OCI-LY7 (cell line): Measurements from ENCODE around the gene TCP1. TPM values are rescaled to one million over a fixed set of nuclear protein-coding genes. Genes with fewer than 3 reads are reported as not detected.

Source experiments
- BruUV-seq: library from RNA; stranded (reverse); fragments of 400-500 nt; replicated peaks from 2 replicates; lab custom pipeline; 2021; lab: Mats Ljungman, UMichigan
- CTCF ChIA-PET: fragments of 300-600 bp; sonication (Branson Sonifier 250); formaldehyde crosslinking; loops from one replicate; lab custom pipeline; 2022; ENCODE audit warnings: antibody characterized with exemption; ENCODE audit not compliant: unreplicated experiment; lab: Charles Lee
- POLR2A ChIA-PET: fragments of 300-600 bp; sonication (Branson Sonifier 250); formaldehyde crosslinking; loops from one replicate; lab custom pipeline; 2022; ENCODE audit warnings: antibody characterized with exemption; lab: Charles Lee
- DNase-seq: peaks from one replicate; pipeline ENCODE4 v3.0.0-alpha.2; 2015; ENCODE audit warnings: low spot score
- H2AFZ ChIP-seq: fragments of 200-600 bp; sonication (generic), shearing (Covaris generic); 2 replicates; pipeline ENCODE4 v1.6.1; 2014; ENCODE audit warnings: mild to moderate bottlenecking, antibody characterized with exemption, low read length, moderate library complexity
- H3K27ac ChIP-seq: fragments of 200-600 bp; sonication (generic); 2 replicates; pipeline ENCODE4 v1.5.1; 2014; ENCODE audit warnings: mixed run types, low read depth, mild to moderate bottlenecking, moderate library complexity, low read length, inconsistent platforms; ENCODE audit not compliant: poor library complexity, severe bottlenecking
- H3K36me3 ChIP-seq: fragments of 200-600 bp; sonication (generic); 2 replicates; pipeline ENCODE4 v1.6.1; 2014; ENCODE audit warnings: mild to moderate bottlenecking, antibody characterized with exemption, low read length, moderate library complexity, mixed read lengths; ENCODE audit not compliant: insufficient read depth
- H3K4me1 ChIP-seq: fragments of 200-600 bp; sonication (generic); 2 replicates; pipeline ENCODE4 v1.5.1; 2014; ENCODE audit warnings: mild to moderate bottlenecking, low read length; ENCODE audit not compliant: insufficient read depth, poor library complexity, severe bottlenecking
- H3K4me2 ChIP-seq: fragments of 200-600 bp; sonication (generic); 2 replicates; pipeline ENCODE4 v1.6.1; 2014; ENCODE audit warnings: mild to moderate bottlenecking, low read length
- H3K4me3 ChIP-seq: fragments of 200-600 bp; sonication (generic); 2 replicates; pipeline ENCODE4 v1.5.1; 2014; ENCODE audit warnings: mild to moderate bottlenecking, low read depth, low read length; ENCODE audit not compliant: poor library complexity, severe bottlenecking
- H3K79me2 ChIP-seq: fragments of 200-600 bp; sonication (generic); 2 replicates; pipeline ENCODE4 v1.6.1; 2016; ENCODE audit warnings: low read depth, mild to moderate bottlenecking, low read length, moderate library complexity, mixed read lengths; ENCODE audit not compliant: insufficient read depth
- H3K9me2 ChIP-seq: fragments of 200-600 bp; sonication (generic); 2 replicates; pipeline ENCODE4 v1.6.1; 2016; ENCODE audit warnings: mild to moderate bottlenecking, low read length, mixed read lengths; ENCODE audit not compliant: insufficient read depth
- H3K9me3 ChIP-seq: fragments of 200-600 bp; sonication (generic); 2 replicates; pipeline ENCODE4 v1.6.1; 2014; ENCODE audit warnings: mild to moderate bottlenecking, mixed run types, low read length, mixed read lengths
- H4K20me1 ChIP-seq: fragments of 200-600 bp; sonication (generic); 2 replicates; pipeline ENCODE4 v1.6.1; 2014; ENCODE audit warnings: mild to moderate bottlenecking, antibody characterized with exemption, low read length, moderate library complexity, mixed read lengths; ENCODE audit not compliant: insufficient read depth
- CTCF ChIP-seq: fragments of 200-600 bp; sonication (generic); conservative IDR thresholded peaks from 2 replicates; pipeline ENCODE4 v1.5.1; 2014; ENCODE audit warnings: mild to moderate bottlenecking, antibody characterized with exemption, low read length, moderate library complexity, mixed read lengths
- EZH2phosphoT487 ChIP-seq: fragments of 200-600 bp; sonication (generic); IDR thresholded peaks from 2 replicates; pipeline ENCODE4 v1.6.1; 2018; ENCODE audit warnings: low read depth, borderline replicate concordance, mild to moderate bottlenecking, mixed run types, antibody characterized with exemption, low read length, moderate library complexity, mixed read lengths
- intact Hi-C: fragments of 100-400 bp; cut with micrococcal nuclease; formaldehyde crosslinking; loops from one replicate; pipeline ENCODE4 v1.10.0; 2022; ENCODE audit not compliant: unreplicated experiment
- total RNA-seq, 2 experiments: library from RNA; depleted of rRNA in 1 of 2; stranded (reverse); fragments of >200 nt in 1 of 2; shearing (Covaris generic) in 1 of 2; gene quantifications; 2 replicates each; pipeline ENCODE4 v1.2.3, GENCODE V29; 2014 to 2022

TCP1 gene
- total RNA-seq, 2 experiments from 2014 or later = 319 to 386 TPM

- peaks cover 68% of the 10 kb centered on the region for H3K4me1 ChIP-seq
- no peak for TF ChIP-seq EZH2phosphoT487
- TF ChIP-seq CTCF = no peak
- ChIA-PET POLR2A (interaction anchor here (0.6 to 3.5 kb wide), 16 partner anchors 14 to 177 kb away, joined by 3 to 48 read pairs (median 4); partner anchors contain the start of genes ACAT2 and WTAP), CTCF (interaction anchor here (0.9 kb wide), 1 partner anchor 64 kb away, joined by 4 read pairs; the partner anchor contains the start of gene WTAP)
- H3K9me2 ChIP-seq = no peaks in the 10 kb centered on the region
- H3K9me3 ChIP-seq = no peaks in the 10 kb centered on the region
- H4K20me1 ChIP-seq = peaks cover 34% of the 10 kb centered on the region
- H3K4me2 ChIP-seq = peak overlapping the region; percentile 98
- H3K36me3 ChIP-seq = peaks cover 73% of the 10 kb centered on the region
- H3K4me3 ChIP-seq = peak overlapping the region; percentile 99
- H3K79me2 ChIP-seq = peaks cover 82% of the 10 kb centered on the region
- no TSS peak for BruUV-seq
- intact Hi-C loops = loop anchor here (2.0 to 10.0 kb wide), 2 partner anchors 62 to 174 kb away; partner anchors contain the start of gene IGF2R
- peak; percentile 55 for DNase-seq
- peak overlapping the region; percentile 88 for H3K27ac ChIP-seq
- peak overlapping the region; percentile 28; the same call in 1 of the 2 replicates for H2AFZ ChIP-seq
Measured at GRCh38 chr6:159790956-159791598, 1.7 kb upstream of the TCP1 start.

- Histone ChIP-seq H3K79me2 (peaks cover 84% of the 10 kb centered on the region), H2AFZ (peak within 1 kb of the TSS; percentile 81; the same call in 1 of the 2 replicates), H3K4me2 (peak within 1 kb of the TSS; percentile 98), H3K36me3 (peaks cover 79% of the 10 kb centered on the region), H3K4me1 (peaks cover 68% of the 10 kb centered on the region), H3K27ac (peak within 1 kb of the TSS; percentile 88), H3K9me3 (no peaks in the 10 kb centered on the region), H3K4me3 (peak within 1 kb of the TSS; percentile 99), H4K20me1 (peaks cover 41% of the 10 kb centered on the region), H3K9me2 (no peaks in the 10 kb centered on the region)
- intact Hi-C loops = loop anchor here (2.0 to 10.0 kb wide), 2 partner anchors 62 to 174 kb away; partner anchors contain the start of gene IGF2R
- ChIA-PET CTCF (interaction anchor here (0.7 to 0.9 kb wide), 2 partner anchors 63 to 99 kb away, joined by 3 to 4 read pairs; partner anchors contain the start of gene WTAP), POLR2A (interaction anchor here (0.5 to 3.5 kb wide), 30 partner anchors 9 to 573 kb away, joined by 3 to 48 read pairs (median 4); partner anchors contain the start of genes ACAT2 and WTAP)
- no TSS peak for BruUV-seq
- peak; percentile 98 for DNase-seq
- TF ChIP-seq EZH2phosphoT487 (no peak), CTCF (no peak)
Measured at GRCh38 chr6:159790149-159790955, 950 bp upstream of the TCP1 start, which contains the start of gene MRPL18. MRPL18 (plus strand) TSS chr6:159790467; CDS start chr6:159790588, 121 bp downstream.
